Gastroesophageal sphincter (tissue), 3 donors: ENCODE data around the gene ARHGEF38.

ENCODE experiments used
- EP300 ChIP-seq: sonication (generic); formaldehyde crosslinking; IDR thresholded peaks from one replicate; pipeline ENCODE4 v1.6.1; 2017; ENCODE audit warnings: antibody characterized with exemption, mild to moderate bottlenecking
- POLR2A ChIP-seq, 2 donors: fragments of 450-650 bp; IDR thresholded peaks; one replicate each; pipeline ENCODE4 v1.6.1; 2017; ENCODE audit warnings: antibody characterized with exemption in 2 of 2, mild to moderate bottlenecking in 2 of 2, moderate library complexity in 1 of 2
- TF ChIP-seq, protein P1 (sequence below), 4 experiments: fragments of 200-600 bp in 2 of 4; fragments of 450-650 bp in 2 of 4; sonication (generic) in 1 of 4; IDR thresholded peaks; one replicate each; pipeline ENCODE4 v1.5.1; 2017 to 2019; ENCODE audit warnings: antibody characterized with exemption in 4 of 4, mild to moderate bottlenecking in 2 of 4, moderate library complexity in 2 of 4

GRCh38 chr4:105710678-105711077, 158.3 kb downstream of the ARHGEF38 start:
- TF ChIP-seq, protein P1, sequence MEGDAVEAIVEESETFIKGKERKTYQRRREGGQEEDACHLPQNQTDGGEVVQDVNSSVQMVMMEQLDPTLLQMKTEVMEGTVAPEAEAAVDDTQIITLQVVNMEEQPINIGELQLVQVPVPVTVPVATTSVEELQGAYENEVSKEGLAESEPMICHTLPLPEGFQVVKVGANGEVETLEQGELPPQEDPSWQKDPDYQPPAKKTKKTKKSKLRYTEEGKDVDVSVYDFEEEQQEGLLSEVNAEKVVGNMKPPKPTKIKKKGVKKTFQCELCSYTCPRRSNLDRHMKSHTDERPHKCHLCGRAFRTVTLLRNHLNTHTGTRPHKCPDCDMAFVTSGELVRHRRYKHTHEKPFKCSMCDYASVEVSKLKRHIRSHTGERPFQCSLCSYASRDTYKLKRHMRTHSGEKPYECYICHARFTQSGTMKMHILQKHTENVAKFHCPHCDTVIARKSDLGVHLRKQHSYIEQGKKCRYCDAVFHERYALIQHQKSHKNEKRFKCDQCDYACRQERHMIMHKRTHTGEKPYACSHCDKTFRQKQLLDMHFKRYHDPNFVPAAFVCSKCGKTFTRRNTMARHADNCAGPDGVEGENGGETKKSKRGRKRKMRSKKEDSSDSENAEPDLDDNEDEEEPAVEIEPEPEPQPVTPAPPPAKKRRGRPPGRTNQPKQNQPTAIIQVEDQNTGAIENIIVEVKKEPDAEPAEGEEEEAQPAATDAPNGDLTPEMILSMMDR (IDR thresholded peaks at IDR 0.05) = no peak
- no peak for TF ChIP-seq POLR2A (IDR thresholded peaks at IDR 0.05)
- TF ChIP-seq EP300 = no peak
